Lower leg skin (tissue), 3 donors: ENCODE measurements around the gene YAP1.

Experiments used
- CTCF ChIP-seq, 3 donors: fragments of 450-650 bp; IDR thresholded peaks; one replicate each; pipeline ENCODE4 v1.5.1; 2016; ENCODE audit warnings: antibody characterized with exemption in 3 of 3, mild to moderate bottlenecking in 3 of 3, moderate library complexity in 2 of 3
- POLR2A ChIP-seq, 2 donors: fragments of 450-650 bp; IDR thresholded peaks; one replicate each; pipeline ENCODE4 v1.6.1; 2016 to 2017; ENCODE audit warnings: antibody characterized with exemption in 2 of 2, mild to moderate bottlenecking in 1 of 2, moderate library complexity in 1 of 2

GRCh38 chr11:102201776-102202175 lies 91.5 kb downstream of the YAP1 start:
- no peak for TF ChIP-seq CTCF (IDR thresholded peaks at IDR 0.05)
- no peak for TF ChIP-seq POLR2A (IDR thresholded peaks at IDR 0.05)
